Measurements from ENCODE around the gene B4GALT5. TPM values are rescaled to one million over a fixed set of nuclear protein-coding genes. Genes with fewer than 3 reads are reported as not detected.
"Not testable (repeated sequence)": the region's sequence is repeated elsewhere in the genome, so short reads cannot be mapped to it uniquely, and the experiment has no call there.

The B4GALT5 gene
- total RNA-seq, 2 experiments from 2014 or later = 18.6 to 19.0 TPM

GRCh38 chr20:49624988-49625387 is 88.7 kb downstream of the B4GALT5 start:
- H3K27ac Mint-ChIP-seq; DNase-seq; H3K27me3 Mint-ChIP-seq (ENCODE audit: low read depth); H3K4me3 Mint-ChIP-seq; intact Hi-C loops (cut with micrococcal nuclease); H3K36me3 Mint-ChIP-seq (ENCODE audit: low read depth); H3K4me1 Mint-ChIP-seq (ENCODE audit: low read depth); H3K9me3 Mint-ChIP-seq: not testable (repeated sequence)
- CTCF ChIA-PET = interaction anchor here (1.7 kb wide), 1 partner anchor 221 kb away, joined by 3 read pairs; no protein-coding TSS in a partner anchor

- Mint-ChIP-seq H3K4me1 (ENCODE audit: low read depth) (no peaks in the 10 kb centered on the region), H3K27me3 (ENCODE audit: low read depth) (peaks cover 6% of the 10 kb centered on the region), H3K9me3 (peaks cover 6% of the 10 kb centered on the region), H3K36me3 (ENCODE audit: low read depth) (no peaks in the 10 kb centered on the region), H3K4me3 (no peak overlapping the region), H3K27ac (no peak overlapping the region)
- intact Hi-C loops (cut with micrococcal nuclease) = no loop called here
- no peak for DNase-seq
- CTCF ChIA-PET = interaction anchor here (0.6 to 1.7 kb wide), 2 partner anchors 27 to 222 kb away, joined by 3 to 5 read pairs; no protein-coding TSS in a partner anchor
These were observed 89.4 kb downstream of the B4GALT5 start for GRCh38 chr20:49624317-49624716.

- H3K9me3 Mint-ChIP-seq = peaks cover 6% of the 10 kb centered on the region
- no peak for DNase-seq
- intact Hi-C loops (cut with micrococcal nuclease) = no loop called here
- no peaks in the 10 kb centered on the region for H3K4me1 Mint-ChIP-seq (ENCODE audit: low read depth)
- no peak overlapping the region for H3K27ac Mint-ChIP-seq
- no peak overlapping the region for H3K4me3 Mint-ChIP-seq
- peaks cover 6% of the 10 kb centered on the region for H3K27me3 Mint-ChIP-seq (ENCODE audit: low read depth)
- no peaks in the 10 kb centered on the region for H3K36me3 Mint-ChIP-seq (ENCODE audit: low read depth)
- CTCF ChIA-PET = no interaction called here
These were observed 91.4 kb downstream of the B4GALT5 start for GRCh38 chr20:49622243-49622642.

GRCh38 chr20:49620364-49621240 is 93.1 kb downstream of the B4GALT5 start:
- no peak for DNase-seq
- H3K4me1 Mint-ChIP-seq (ENCODE audit: low read depth) = no peaks in the 10 kb centered on the region
- H3K36me3 Mint-ChIP-seq (ENCODE audit: low read depth) = no peaks in the 10 kb centered on the region
- H3K27me3 Mint-ChIP-seq (ENCODE audit: low read depth) = peaks cover 4% of the 10 kb centered on the region
- CTCF ChIA-PET = no interaction called here
- H3K9me3 Mint-ChIP-seq = peaks cover 6% of the 10 kb centered on the region
- H3K27ac Mint-ChIP-seq = no peak overlapping the region
- H3K4me3 Mint-ChIP-seq = no peak overlapping the region
- intact Hi-C loops (cut with micrococcal nuclease) = no loop called here

GRCh38 chr20:49619113-49620048 is 94.3 kb downstream of the B4GALT5 start:
- intact Hi-C loops (cut with micrococcal nuclease) = no loop called here
- CTCF ChIA-PET = no interaction called here

GRCh38 chr20:49618289-49618688 is 95.4 kb downstream of the B4GALT5 start:
- CTCF ChIA-PET = no interaction called here
- H3K36me3 Mint-ChIP-seq (ENCODE audit: low read depth) = no peaks in the 10 kb centered on the region
- peaks cover 4% of the 10 kb centered on the region for H3K27me3 Mint-ChIP-seq (ENCODE audit: low read depth)
- H3K9me3 Mint-ChIP-seq = peaks cover 6% of the 10 kb centered on the region
- H3K4me1 Mint-ChIP-seq (ENCODE audit: low read depth) = no peaks in the 10 kb centered on the region
- no peak overlapping the region for H3K4me3 Mint-ChIP-seq
- intact Hi-C loops (cut with micrococcal nuclease) = no loop called here
- no peak for DNase-seq
- H3K27ac Mint-ChIP-seq = no peak overlapping the region

More at GRCh38 chr20:49619113-49620048, 94.3 kb downstream of the B4GALT5 start:
- no peak for DNase-seq
- Mint-ChIP-seq H3K27ac (no peak overlapping the region), H3K36me3 (ENCODE audit: low read depth) (no peaks in the 10 kb centered on the region), H3K4me3 (no peak overlapping the region), H3K27me3 (ENCODE audit: low read depth) (peaks cover 4% of the 10 kb centered on the region), H3K9me3 (peaks cover 6% of the 10 kb centered on the region), H3K4me1 (ENCODE audit: low read depth) (no peaks in the 10 kb centered on the region)

- DNase-seq; H3K9me3 Mint-ChIP-seq; CTCF ChIA-PET; H3K36me3 Mint-ChIP-seq (ENCODE audit: low read depth); H3K27ac Mint-ChIP-seq; intact Hi-C loops (cut with micrococcal nuclease); H3K4me1 Mint-ChIP-seq (ENCODE audit: low read depth); H3K4me3 Mint-ChIP-seq; H3K27me3 Mint-ChIP-seq (ENCODE audit: low read depth): not testable (repeated sequence)
These were observed 96.3 kb downstream of the B4GALT5 start for GRCh38 chr20:49617394-49617793.

- no peak overlapping the region for H3K27ac Mint-ChIP-seq
These were observed 97.3 kb downstream of the B4GALT5 start for GRCh38 chr20:49616154-49617007.

GRCh38 chr20:49615401-49616153 is 98.1 kb downstream of the B4GALT5 start:
- no peaks in the 10 kb centered on the region for H3K9me3 Mint-ChIP-seq
- no peaks in the 10 kb centered on the region for H3K36me3 Mint-ChIP-seq (ENCODE audit: low read depth)
- CTCF ChIA-PET = interaction anchor here (0.7 to 9.6 kb wide), 3 partner anchors 231 to 273 kb away, joined by 3 to 126 read pairs (median 6); no protein-coding TSS in a partner anchor

More at GRCh38 chr20:49616154-49617007, 97.3 kb downstream of the B4GALT5 start:
- intact Hi-C loops (cut with micrococcal nuclease) = no loop called here
- Mint-ChIP-seq H3K4me1 (ENCODE audit: low read depth) (no peaks in the 10 kb centered on the region), H3K9me3 (no peaks in the 10 kb centered on the region), H3K36me3 (ENCODE audit: low read depth) (no peaks in the 10 kb centered on the region), H3K27me3 (ENCODE audit: low read depth) (no peaks in the 10 kb centered on the region), H3K4me3 (no peak overlapping the region)
- no peak for DNase-seq
- CTCF ChIA-PET = interaction anchor here (9.6 kb wide), 1 partner anchor 230 kb away, joined by 126 read pairs; no protein-coding TSS in a partner anchor

GRCh38 chr20:49615051-49615400 is 98.7 kb downstream of the B4GALT5 start:
- H3K27ac Mint-ChIP-seq; H3K4me1 Mint-ChIP-seq (ENCODE audit: low read depth); H3K4me3 Mint-ChIP-seq; intact Hi-C loops (cut with micrococcal nuclease); H3K27me3 Mint-ChIP-seq (ENCODE audit: low read depth); H3K9me3 Mint-ChIP-seq; DNase-seq; H3K36me3 Mint-ChIP-seq (ENCODE audit: low read depth): not testable (repeated sequence)
- CTCF ChIA-PET = interaction anchor here (0.6 to 9.6 kb wide), 4 partner anchors 16 to 273 kb away, joined by 3 to 126 read pairs (median 4); no protein-coding TSS in a partner anchor

More at GRCh38 chr20:49615401-49616153, 98.1 kb downstream of the B4GALT5 start:
- intact Hi-C loops (cut with micrococcal nuclease) = no loop called here
- no peak for DNase-seq
- Mint-ChIP-seq H3K27me3 (ENCODE audit: low read depth) (no peaks in the 10 kb centered on the region), H3K4me3 (no peak overlapping the region), H3K4me1 (ENCODE audit: low read depth) (peaks cover 5% of the 10 kb centered on the region), H3K27ac (no peak overlapping the region)

Measured in activated naive CD4-positive, alpha-beta T cell treated with anti-CD3 and anti-CD28 coated beads for 36 hours (primary cell).